HG02759 (cell line): Measurements from ENCODE around the gene GIMAP4.
"Not testable (repeated sequence)": the region's sequence is repeated elsewhere in the genome, so short reads cannot be mapped to it uniquely, and the experiment has no call there.

ENCODE experiments used
- ATAC-seq: cut with Tn5 transposase; IDR thresholded peaks from one replicate; pipeline ENCODE4 v1.9.1; 2021; ENCODE audit warnings: mild to moderate bottlenecking, moderate library complexity; ENCODE audit not compliant: unreplicated experiment

Gene GIMAP4

DNA sequence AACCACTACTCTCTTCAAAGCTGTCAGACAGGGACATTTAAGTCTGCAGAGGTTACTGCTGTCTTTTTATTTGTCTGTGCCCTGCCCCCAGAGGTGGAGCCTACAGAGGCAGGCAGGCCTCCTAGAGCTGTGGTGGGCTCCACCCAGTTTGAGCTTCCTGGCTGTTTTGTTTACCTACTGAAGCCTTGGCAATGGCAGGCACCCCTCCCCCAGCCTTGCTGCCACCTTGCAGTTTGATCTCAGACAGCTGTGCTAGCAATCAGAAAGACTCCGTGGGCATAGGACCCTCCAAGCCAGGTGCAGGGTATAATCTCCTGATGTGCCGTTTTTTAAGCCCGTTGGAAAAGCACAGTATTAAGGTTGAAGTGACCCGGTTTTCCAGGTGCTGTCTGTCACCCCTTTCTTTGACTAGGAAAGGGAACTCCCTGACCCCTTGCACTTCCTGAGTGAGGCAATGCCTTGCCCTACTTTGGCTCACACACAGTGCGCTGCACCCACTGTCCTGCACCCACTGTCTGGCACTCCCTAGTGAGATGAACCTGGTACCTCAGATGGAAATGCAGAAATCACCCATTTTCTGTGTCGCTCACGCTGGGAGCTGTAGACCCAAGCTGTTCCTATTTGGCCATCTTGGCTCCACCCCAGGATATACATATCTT, 12.9 kb downstream of the GIMAP4 start:
- ATAC-seq, result not testable (repeated sequence)

DNA sequence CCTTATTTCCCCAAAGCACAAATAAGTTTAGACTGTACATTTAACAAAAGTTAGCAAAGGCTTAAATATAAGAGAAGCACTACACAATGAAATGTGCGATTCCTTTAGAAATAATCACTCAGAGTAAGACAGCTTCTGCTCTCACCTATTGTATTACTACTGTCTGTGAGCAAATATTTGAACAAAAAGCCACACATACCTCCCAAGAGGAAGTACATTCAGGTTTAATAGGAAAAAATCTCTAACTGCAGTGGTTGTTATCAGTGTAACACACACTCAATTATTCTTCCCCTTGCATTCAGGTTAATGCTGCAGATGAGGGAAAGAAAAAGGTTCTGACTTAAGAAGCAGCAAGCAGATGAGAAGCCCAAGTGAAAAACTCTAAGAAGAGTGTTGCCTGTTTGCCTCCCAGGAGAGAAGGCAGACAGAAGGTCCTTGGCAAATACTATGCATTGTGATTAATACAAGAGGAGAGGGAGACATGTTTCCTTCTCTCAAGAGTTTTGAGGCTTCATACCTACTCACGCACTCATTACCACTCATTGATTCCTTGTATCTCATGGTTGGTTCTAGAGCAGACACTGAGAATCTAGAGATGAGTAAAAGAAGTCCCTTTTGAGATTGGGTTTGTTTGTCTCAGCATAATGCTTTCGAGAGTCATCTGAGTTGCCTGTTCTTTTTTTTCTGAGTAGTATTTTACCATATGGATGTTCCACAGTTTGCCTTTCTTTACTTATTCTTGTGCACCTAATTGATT, 13.6 kb downstream of the GIMAP4 start:
- no peak for ATAC-seq

DNA sequence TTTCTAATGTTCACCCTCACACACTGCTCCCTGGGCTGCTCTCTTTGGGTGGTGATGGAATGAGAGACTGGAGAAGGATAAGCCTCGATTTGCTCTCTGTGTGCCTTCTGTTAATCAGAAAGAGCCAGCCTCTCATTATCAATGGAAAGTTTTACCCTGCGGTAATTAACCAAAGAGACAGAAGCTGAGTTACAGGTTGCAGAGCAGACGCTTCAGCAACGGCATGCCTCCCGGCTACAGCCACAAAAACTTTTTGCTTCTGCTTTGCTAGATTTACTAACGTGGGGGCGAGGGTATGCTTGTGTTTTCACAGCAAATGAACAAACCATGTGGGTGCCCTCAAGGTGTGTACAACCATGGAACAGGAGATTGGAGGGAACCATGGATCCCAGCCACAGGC, 18.0 kb downstream of the GIMAP4 start:
- no peak for ATAC-seq

DNA sequence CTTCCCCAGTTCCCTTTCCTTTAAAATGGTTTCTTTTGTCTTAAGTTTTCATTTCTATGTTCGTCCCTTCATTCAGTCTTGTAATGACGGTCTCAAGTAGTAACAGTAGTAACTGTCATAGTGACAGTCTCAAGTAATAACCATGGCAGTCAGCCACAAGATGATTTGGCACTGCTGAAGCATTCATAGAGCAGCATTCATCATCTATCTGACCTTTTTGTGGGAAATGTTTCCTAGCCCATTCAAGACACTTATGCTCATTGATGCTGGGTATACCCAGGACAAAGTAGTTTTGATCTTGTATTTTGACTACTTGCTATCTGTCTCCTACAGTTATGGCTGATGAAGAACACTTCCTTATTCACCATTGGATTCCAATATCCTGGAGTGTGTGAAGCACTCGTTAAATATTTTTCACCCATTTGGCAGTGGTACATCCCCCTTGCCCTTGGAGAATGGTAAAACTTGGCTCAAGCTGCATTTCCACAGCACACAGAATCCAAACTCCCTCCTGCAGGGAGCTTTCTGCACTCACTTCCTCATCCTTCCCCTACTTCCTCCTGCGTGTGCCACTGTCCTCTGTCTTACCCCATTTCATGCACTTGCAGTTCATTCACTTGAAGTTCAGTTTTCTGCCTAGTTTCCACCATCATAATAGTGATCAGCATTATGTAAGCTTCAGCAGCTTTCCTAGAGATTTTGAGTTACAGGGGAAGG, 19.0 kb downstream of the GIMAP4 start:
- no peak for ATAC-seq

DNA sequence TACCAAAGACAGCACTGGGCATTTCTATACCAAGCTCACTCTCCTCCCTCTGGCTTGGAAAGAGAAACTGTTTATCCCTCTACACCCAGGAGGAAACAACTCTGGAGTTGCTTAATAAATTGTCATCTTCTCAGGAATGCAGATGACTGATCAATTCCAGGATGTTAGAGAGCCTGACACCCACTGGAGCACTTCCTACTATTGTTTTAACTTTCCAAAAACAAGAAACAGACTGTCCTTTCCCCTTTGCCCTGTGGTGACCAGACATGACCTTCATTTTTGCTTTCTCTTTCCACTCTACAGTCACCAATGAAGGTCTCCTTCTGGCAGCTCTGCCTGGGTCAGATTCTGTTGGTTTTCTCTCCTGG, 19.6 kb downstream of the GIMAP4 start:
- no peak for ATAC-seq

DNA sequence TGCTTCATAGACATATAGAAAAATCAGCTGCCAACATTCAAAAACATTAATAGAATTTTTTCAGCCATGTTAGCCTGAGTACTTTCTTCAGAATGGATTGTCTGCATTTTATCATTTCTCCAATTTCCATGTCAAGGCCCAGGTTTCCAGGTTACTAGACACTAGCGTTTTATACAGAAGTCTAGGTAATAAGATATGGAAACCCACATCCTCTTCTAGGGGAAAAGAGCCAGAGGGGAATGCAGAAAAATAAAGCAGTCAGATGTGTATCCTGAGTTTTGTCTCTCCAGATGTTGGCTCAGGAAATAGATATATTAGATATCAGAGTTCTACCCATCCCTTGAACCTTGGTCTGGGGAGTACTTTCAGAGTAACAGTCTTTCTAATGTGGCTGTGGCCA, 20.4 kb downstream of the GIMAP4 start:
- no peak for ATAC-seq

DNA sequence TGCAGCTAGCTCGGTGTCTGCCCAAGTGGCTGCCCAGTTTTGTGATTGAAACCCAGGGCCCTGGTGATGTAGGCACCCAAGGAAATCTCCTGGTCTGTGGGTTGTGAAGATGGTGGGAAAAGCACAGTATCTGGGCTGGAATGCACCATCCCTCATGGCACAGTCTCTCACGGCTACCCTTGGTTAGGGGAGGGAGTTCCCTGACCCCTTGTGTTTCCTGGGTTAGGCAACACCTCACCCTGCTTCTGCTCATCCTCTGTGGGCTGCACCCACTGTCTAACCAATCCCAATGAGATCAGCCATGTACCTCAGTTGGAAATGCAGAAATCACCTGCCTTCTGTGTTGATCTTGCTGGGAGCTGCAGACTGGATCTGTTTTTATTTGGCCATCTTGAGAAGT, 27.6 kb downstream of the GIMAP4 start:
- no peak for ATAC-seq

DNA sequence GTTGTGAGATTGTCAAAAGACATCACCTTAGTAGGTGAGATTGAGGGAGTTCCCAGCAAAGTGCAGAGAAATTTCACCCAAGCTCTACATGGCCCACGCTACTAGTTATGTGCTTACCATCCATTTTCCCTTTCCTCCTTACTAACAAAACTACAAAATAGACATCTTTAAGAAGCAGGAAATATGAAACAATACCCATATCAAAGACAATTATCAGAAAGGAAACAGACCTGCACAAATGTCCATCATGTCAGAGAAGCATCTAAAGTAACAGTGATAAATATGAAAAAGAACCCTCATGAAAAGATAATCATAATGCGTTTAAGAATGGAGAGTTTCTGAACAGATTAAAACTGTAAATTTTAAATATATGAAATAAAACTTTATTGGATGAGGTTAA, 28.2 kb downstream of the GIMAP4 start:
- no peak for ATAC-seq

DNA sequence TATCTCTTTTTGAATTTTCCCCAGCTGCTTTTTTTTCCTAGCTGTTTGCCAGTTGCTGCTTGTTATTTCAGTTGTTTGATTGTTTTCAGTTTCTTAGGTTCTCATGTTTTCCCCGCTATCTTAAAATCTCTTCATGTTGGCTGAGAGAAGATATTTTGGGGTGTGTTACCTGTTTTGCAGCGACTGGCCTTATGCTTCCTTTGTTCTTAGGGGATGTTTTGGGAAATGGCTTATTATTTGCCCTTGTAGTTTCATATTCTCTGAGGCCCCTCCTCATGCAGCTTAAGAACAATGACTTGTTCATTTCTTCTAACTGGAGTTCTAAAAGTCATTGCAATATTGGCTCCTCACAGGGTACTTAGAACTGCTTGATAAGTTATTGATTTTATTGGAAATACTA, 36.4 kb downstream of the GIMAP4 start:
- not testable (repeated sequence) for ATAC-seq

DNA sequence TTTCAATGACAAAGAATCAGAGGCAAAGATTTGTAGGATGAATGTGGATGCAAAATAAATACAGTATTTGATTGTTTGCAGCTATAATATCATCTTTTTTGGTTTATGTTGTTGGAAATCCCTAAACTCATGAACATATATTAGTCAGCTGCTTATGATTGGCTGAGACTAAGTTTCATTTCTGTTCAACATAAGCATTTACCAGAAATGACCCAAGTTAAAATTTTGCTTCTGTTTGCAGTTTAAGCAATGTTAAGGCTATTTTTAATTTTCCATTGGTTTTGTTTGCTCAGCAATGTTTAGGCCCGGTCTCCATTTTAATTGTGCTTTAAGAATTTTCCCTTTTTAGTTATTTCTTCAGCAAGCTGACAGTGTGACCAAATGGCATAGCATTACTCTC, 43.0 kb downstream of the GIMAP4 start:
- no peak for ATAC-seq

DNA sequence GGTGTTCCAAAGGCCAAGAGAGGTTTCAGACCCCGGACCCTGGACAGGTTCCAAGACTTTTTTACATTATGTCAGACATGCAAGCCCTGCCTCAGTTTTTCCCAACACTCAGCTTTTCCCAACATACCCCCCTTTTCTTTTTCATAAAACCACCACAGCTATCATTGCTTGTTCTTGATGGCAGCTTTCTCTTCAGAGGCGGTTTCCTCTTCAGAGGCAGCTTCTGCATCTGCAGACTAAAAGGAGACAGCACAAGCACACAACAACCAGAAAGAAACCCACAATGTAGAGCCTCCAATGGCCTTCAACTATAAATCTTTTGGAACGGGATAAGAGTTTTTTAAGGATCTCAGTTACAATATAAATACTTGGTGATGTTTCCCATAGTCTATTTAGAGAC, 45.7 kb downstream of the GIMAP4 start:
- no peak for ATAC-seq

DNA sequence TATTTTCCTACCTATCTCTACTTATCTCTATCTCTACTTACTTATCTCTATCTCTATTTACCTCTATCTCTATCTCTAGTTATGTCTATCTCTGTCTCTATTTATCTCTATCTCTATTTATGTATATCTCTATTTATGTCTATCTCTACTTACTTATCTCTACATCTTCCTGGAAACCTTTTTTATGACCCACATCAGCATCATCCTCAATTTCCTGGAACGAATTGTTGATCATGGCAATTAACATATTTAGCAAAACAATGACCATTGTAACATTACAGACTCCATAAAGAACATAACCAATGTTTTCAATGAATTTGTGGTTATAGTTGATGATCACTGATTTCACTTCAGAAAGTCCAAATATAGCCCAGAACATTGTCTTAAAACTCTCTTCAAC, 46.7 kb downstream of the GIMAP4 start:
- ATAC-seq, result no peak

DNA sequence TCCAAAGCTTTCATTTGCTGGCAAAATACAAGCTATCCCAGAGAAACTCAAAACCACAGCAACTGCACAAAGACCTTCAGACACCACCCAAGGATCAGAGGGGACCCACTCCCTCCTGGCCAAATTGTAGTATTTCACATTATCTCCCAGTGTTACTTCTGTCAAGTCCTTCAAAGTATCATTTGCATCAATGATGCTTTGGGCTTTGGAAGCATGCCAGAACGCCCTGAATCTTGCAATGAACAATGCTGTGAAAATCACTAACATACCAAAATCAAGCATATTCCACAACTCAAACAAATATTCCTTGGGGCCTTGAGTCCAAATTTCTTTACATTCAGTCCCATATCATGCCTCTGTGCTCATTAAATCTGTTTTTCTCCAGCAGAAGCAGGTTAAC, 47.2 kb downstream of the GIMAP4 start:
- not testable (repeated sequence) for ATAC-seq

DNA sequence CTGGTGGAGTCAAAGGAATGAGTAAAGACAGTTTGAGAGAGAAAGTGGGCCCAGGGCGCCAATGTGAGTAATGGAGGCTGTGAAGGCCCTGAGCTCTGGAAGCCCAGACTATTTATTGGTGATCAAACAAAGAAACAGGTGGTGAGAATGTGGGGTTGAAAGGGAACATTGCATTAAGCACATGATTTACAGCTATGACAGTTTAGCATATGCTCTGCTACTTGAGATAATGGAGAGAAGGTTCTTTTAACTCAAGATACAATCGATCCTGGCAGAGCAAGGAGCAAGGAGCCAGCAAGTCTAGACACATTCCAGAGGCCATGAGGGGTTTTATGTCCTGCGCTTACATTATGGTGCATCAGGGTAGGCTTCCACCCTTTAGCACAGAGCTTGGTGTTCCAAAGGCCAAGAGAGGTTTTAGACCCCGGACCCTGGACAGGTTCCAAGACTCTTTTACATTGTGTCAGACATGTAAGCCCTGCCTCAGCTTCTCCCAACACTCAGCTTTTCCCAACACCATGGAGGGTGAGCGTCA, 48.1 kb downstream of the GIMAP4 start:
- not testable (repeated sequence) for ATAC-seq

DNA sequence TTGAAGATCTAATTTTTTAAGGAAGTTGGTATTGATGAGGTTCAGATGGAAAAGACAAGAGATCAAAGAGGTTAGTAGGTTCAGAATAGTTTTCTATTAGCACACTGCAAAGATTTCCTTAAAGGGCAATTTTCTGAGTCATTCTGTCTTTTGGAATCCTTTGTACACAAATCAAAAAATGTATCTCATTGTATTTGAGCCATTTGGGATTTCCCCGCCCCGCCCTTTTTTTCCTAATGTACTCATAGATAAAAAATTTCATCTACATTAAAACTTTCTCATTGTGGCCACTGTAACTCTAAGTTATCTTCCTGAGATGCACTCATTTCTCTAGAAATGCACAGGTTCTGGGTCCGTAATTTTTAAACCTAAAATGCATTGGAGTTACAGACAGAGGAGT, 52.9 kb downstream of the GIMAP4 start:
- ATAC-seq, result no peak

DNA sequence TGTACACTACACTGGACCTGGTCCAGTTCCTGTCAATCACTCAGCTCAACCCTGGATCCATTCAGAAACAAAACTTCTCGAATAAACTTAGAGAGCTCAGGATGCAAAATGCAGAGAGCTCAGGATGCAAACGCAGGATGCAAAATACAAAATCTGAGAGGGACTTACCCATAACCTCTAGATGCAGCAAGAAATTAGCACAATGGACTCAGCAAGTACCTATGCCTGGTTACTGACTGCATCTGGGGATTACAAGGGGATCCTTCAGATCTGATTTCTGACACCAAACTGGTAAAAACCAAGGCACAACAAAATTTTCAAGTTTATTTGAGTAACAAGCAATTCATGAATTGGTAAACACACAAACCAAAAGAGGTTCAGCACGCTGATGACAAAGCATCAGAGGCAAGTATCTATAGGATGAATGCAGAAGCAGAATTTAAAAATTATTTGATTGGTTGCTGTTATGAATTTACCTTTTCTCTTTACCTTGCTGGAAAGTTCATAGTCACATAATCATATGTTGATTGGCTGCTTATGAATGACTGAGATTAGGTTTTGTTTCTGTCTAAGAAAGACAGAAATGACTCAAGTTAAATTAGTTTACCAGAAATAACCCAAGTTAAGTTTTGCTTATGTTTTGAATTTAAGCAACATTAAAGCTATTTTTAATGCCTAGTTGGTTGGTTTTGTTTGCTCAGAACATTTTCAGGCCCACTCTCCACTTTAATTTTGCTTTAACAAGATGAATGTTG, 53.6 kb downstream of the GIMAP4 start:
- ATAC-seq, result no peak

DNA sequence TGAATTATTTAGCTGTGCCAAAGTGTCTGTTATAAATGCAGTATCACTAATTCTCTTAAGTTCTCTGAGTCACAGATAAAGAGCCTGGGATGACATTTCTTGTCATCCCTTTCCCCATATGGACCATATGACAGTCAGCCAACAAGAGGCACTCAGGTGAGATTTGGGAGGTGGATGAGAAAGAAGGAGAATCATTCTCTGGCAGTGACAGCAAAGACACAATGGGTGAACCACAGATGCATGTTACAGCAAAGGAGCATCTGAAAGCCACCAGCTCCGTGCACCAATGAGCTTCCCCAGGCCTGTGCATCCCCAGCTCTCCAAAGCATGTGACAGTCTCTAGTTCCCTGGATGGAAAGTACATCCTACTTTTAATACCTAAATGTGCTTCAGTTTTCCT, 54.2 kb downstream of the GIMAP4 start:
- no peak for ATAC-seq
